Measurements from ENCODE around the gene VCAM1.
"Not testable (repeated sequence)": the region's sequence is repeated elsewhere in the genome, so short reads cannot be mapped to it uniquely, and the experiment has no call there.

VCAM1 gene

GRCh38 chr1:100774370-100774769 is 54.8 kb downstream of the VCAM1 start:
- Histone ChIP-seq H3K4me3 (replicated peaks; ENCODE audit: insufficient read depth, low read length) (no peak overlapping the region), H3K27me3 (ENCODE audit: insufficient read depth, poor library complexity, severe bottlenecking) (no peaks in the 10 kb centered on the region), H3K27ac (replicated peaks) (no peak overlapping the region)
- TF ChIP-seq SPI1 (IDR thresholded peaks at IDR 0.05; ENCODE audit: borderline replicate concordance, low read depth) (no peak), POLR2AphosphoS5 (IDR thresholded peaks at IDR 0.05; ENCODE audit: low read depth) (no peak), CTCF (IDR thresholded peaks at IDR 0.05; ENCODE audit: insufficient read depth, low read length) (no peak), REST (IDR thresholded peaks at IDR 0.05; ENCODE audit: insufficient replicate concordance, low read depth) (no peak), GABPA (IDR thresholded peaks at IDR 0.05; ENCODE audit: low read depth) (no peak)
- DNase-seq (ENCODE audit: low read depth in 1 of 2, low spot score in 1 of 2), result no peak

DNA sequence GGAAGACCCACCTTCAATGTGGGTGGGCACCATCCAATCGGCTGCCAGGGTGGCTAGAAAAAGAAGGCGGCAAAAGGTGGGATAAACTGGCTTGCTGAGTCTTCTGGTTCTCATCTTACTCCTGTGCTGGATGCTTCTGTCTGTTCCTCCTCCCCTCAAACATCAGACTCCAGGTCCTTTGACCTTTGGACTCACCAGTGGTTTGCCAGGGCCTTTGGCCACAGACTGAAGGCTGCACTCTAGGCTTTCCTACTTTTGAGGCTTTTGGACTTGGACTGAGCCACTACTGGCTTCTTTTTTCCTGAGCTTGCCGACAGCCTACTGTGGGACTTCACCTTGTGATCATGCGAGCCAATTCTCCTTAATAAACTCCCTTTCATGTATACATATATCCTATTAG is 55.9 kb downstream of the VCAM1 start:
- Histone ChIP-seq H3K27me3 (ENCODE audit: insufficient read depth, poor library complexity, severe bottlenecking) (no peaks in the 10 kb centered on the region), H3K4me3 (replicated peaks; ENCODE audit: insufficient read depth, low read length) (no peak overlapping the region), H3K27ac (replicated peaks) (no peak overlapping the region)
- no peak for DNase-seq (ENCODE audit: low read depth in 1 of 2, low spot score in 1 of 2)
- TF ChIP-seq REST (IDR thresholded peaks at IDR 0.05; ENCODE audit: insufficient replicate concordance, low read depth), result no peak
- no peak for TF ChIP-seq GABPA (IDR thresholded peaks at IDR 0.05; ENCODE audit: low read depth)
- TF ChIP-seq POLR2AphosphoS5 (IDR thresholded peaks at IDR 0.05; ENCODE audit: low read depth), result no peak
- TF ChIP-seq CTCF (IDR thresholded peaks at IDR 0.05; ENCODE audit: insufficient read depth, low read length), result no peak
- no peak for TF ChIP-seq SPI1 (IDR thresholded peaks at IDR 0.05; ENCODE audit: borderline replicate concordance, low read depth)

DNA sequence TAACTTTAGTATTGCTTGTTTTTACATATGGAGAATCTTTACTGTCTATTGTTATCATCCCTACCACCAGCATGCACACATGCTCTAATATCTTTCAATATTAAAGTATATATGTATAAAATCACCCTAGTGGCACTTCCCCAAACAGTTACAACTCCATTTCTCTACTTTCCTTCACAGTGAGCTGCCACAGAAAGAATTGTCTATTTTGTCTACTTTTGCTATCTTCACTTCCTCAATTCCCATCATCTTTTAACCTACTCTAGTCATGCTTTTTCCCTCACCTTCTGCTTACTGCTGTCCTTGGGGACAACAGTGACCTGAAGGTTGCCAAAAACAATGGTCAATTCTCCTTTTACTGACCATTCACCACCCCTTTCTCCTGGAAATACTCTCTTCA is 59.2 kb downstream of the VCAM1 start:
- H3K27ac ChIP-seq (replicated peaks), result no peak overlapping the region
- no peak for DNase-seq (ENCODE audit: low read depth in 1 of 2, low spot score in 1 of 2)
- TF ChIP-seq CTCF (IDR thresholded peaks at IDR 0.05; ENCODE audit: insufficient read depth, low read length) (no peak), SPI1 (IDR thresholded peaks at IDR 0.05; ENCODE audit: borderline replicate concordance, low read depth) (peak; percentile 74)

DNA sequence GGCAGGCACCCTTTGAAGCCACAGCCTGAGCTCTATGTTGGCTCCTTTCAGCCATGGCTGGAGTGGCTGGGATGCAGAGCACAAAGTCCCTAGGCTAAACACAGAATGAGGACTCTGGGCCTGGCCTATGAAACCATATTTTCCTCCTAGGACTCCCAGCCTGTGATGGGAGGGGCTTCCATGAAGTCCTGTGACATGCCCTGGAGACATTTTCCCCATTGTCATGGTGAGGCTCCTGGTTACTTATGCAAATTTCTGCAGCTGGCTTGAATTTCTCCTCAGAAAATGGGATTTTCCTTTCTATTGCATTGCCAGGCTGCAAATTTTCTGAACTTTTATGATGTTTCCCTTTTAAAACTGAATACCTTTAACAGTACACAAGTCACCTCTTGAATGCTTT is 61.3 kb downstream of the VCAM1 start:
- TF ChIP-seq CTCF (IDR thresholded peaks at IDR 0.05; ENCODE audit: insufficient read depth, low read length), result no peak
- no peak for TF ChIP-seq GABPA (IDR thresholded peaks at IDR 0.05; ENCODE audit: low read depth)
- TF ChIP-seq REST (IDR thresholded peaks at IDR 0.05; ENCODE audit: insufficient replicate concordance, low read depth), result no peak
- TF ChIP-seq POLR2AphosphoS5 (IDR thresholded peaks at IDR 0.05; ENCODE audit: low read depth), result no peak
- TF ChIP-seq SPI1 (IDR thresholded peaks at IDR 0.05; ENCODE audit: borderline replicate concordance, low read depth), result no peak

More for the DNA sequence above, 59.2 kb downstream of the VCAM1 start:
- no peaks in the 10 kb centered on the region for H3K27me3 ChIP-seq (ENCODE audit: insufficient read depth, poor library complexity, severe bottlenecking)
- no peak overlapping the region for H3K4me3 ChIP-seq (replicated peaks; ENCODE audit: insufficient read depth, low read length)

GRCh38 chr1:100781728-100782127 is 62.2 kb downstream of the VCAM1 start:
- H3K27me3 ChIP-seq (ENCODE audit: insufficient read depth, poor library complexity, severe bottlenecking); H3K27ac ChIP-seq (replicated peaks); H3K4me3 ChIP-seq (replicated peaks; ENCODE audit: insufficient read depth, low read length); DNase-seq (ENCODE audit: low read depth in 1 of 2, low spot score in 1 of 2): not testable (repeated sequence)

More for the DNA sequence above, 61.3 kb downstream of the VCAM1 start:
- no peak for DNase-seq (ENCODE audit: low read depth in 1 of 2, low spot score in 1 of 2)
- Histone ChIP-seq H3K27me3 (ENCODE audit: insufficient read depth, poor library complexity, severe bottlenecking) (no peaks in the 10 kb centered on the region), H3K27ac (replicated peaks) (no peak overlapping the region), H3K4me3 (replicated peaks; ENCODE audit: insufficient read depth, low read length) (no peak overlapping the region)

Measured in HL-60 (cell line).